HepG2 (cell line): Measurements from ENCODE around the gene KIF19. TPM values are rescaled to one million over a fixed set of nuclear protein-coding genes. Genes with fewer than 3 reads are reported as not detected.
A peak's percentile ranks its signal among the peaks of the same experiment; 100 is the strongest.

Source experiments
- ATAC-seq: fragments of 200-7000 bp; cut with Tn5 transposase; 3 replicates; pipeline ENCODE4 v1.9.1; 2020; ENCODE audit warnings: mild to moderate bottlenecking, moderate library complexity
- BruUV-seq: library from RNA; stranded (reverse); fragments of 400-500 nt; replicated peaks from 2 replicates; lab custom pipeline; 2021; lab: Mats Ljungman, UMichigan
- CTCF ChIA-PET: fragments of 300-600 bp; formaldehyde crosslinking; extraction: SDS; loops from one replicate; lab custom pipeline; 2021; ENCODE audit warnings: low total read pairs, inconsistent platforms, low intra/inter-chr PET ratio; lab: Yijun Ruan, JAX
- POLR2A ChIA-PET: fragments of 350-600 bp; sonication (Branson Sonifier 250); formaldehyde crosslinking; loops from one replicate; lab custom pipeline; 2020; ENCODE audit warnings: antibody characterized with exemption, inconsistent platforms; lab: Yijun Ruan, JAX
- DNase-seq: peaks from one replicate; pipeline ENCODE4 v3.0.0-alpha.2; 2015; ENCODE audit warnings: low spot score
- FAIRE-seq: peaks from 3 replicates; lab custom pipeline; 2011; peaks lifted over from hg19 to GRCh38; lab: Jason Lieb, UNC
- H2AFZ ChIP-seq: one replicate; pipeline ENCODE4 v1.6.1; 2011; ENCODE audit warnings: low read length, inconsistent platforms
- H3K27ac ChIP-seq: fragments of 300-600 bp; 3 replicates; pipeline ENCODE4 v1.8.0; 2011; ENCODE audit warnings: mixed run types, mild to moderate bottlenecking, mixed read lengths, low read length, inconsistent platforms; ENCODE audit not compliant: insufficient read depth; ENCODE audit errors: extremely low read length
- H3K27me3 ChIP-seq, 2 experiments: fragments of 200-600 bp in 1 of 2; 2 replicates in 1 of 2; 3 replicates in 1 of 2; pipeline versions ENCODE4 v1.6.0 to v1.8.0; 2011; ENCODE audit warnings: low read length in 2 of 2, mild to moderate bottlenecking in 2 of 2, moderate library complexity in 2 of 2, inconsistent platforms in 1 of 2; ENCODE audit not compliant: insufficient read depth in 2 of 2, control insufficient read depth in 1 of 2
- H3K36me3 ChIP-seq, 2 experiments: fragments of 200-600 bp in 1 of 2; replicated peaks in 1 of 2; 2 replicates in 1 of 2; 3 replicates in 1 of 2; pipeline versions ENCODE4 v1.5.1 to v1.8.0; 2011; ENCODE audit warnings: low read length in 2 of 2, inconsistent platforms in 1 of 2; ENCODE audit not compliant: insufficient read depth in 2 of 2, control insufficient read depth in 1 of 2
- H3K4me1 ChIP-seq: 2 replicates; pipeline ENCODE4 v1.5.1; 2012; ENCODE audit warnings: low read length, inconsistent platforms; ENCODE audit not compliant: insufficient read depth
- H3K4me2 ChIP-seq: 2 replicates; pipeline ENCODE4 v1.6.0; 2011; ENCODE audit warnings: low read depth, low read length, inconsistent platforms
- H3K4me3 ChIP-seq, 3 experiments: fragments of 200-600 bp in 1 of 3; sonication (generic), shearing (Covaris generic) in 1 of 3; replicated peaks in 1 of 3; 2 replicates each; pipeline ENCODE4 v1.5.1; 2011 to 2016; ENCODE audit warnings: low read length in 3 of 3, inconsistent platforms in 2 of 3, low read depth in 2 of 3, mild to moderate bottlenecking in 2 of 3, control low read depth in 1 of 3, mixed read lengths in 1 of 3; ENCODE audit not compliant: insufficient read depth in 1 of 3
- H3K79me2 ChIP-seq: one replicate; pipeline ENCODE4 v1.6.1; 2011; ENCODE audit warnings: low read length, inconsistent platforms; ENCODE audit not compliant: insufficient read depth
- H3K9ac ChIP-seq: 2 replicates; pipeline ENCODE4 v1.6.0; 2011; ENCODE audit warnings: mild to moderate bottlenecking, low read depth, low read length, inconsistent platforms; ENCODE audit not compliant: insufficient read depth
- H3K9me3 ChIP-seq: 2 replicates; pipeline ENCODE4 v1.5.1; 2012; ENCODE audit warnings: mild to moderate bottlenecking, low read length
- H4K20me1 ChIP-seq: 2 replicates; pipeline ENCODE4 v1.6.0; 2011; ENCODE audit warnings: inconsistent platforms, mild to moderate bottlenecking, low read length, moderate library complexity; ENCODE audit not compliant: insufficient read depth
- ATRX ChIP-seq: sonication (generic); formaldehyde crosslinking; IDR thresholded peaks from 2 replicates; pipeline ENCODE4 v1.4.0; 2020; ENCODE audit warnings: missing genetic modification reagents, borderline replicate concordance
- FOXC1 ChIP-seq: sonication (generic); formaldehyde crosslinking; IDR thresholded peaks from 2 replicates; pipeline ENCODE4 v1.8.0; 2022; ENCODE audit warnings: mild to moderate bottlenecking, missing genetic modification reagents, borderline replicate concordance
- MBNL3 ChIP-seq: fragments of 250-450 bp; sonication (Bioruptor Pico); conservative IDR thresholded peaks from 2 replicates; pipeline ENCODE4 v1.8.0; 2022; ENCODE audit warnings: mild to moderate bottlenecking, inconsistent platforms
- THYN1 ChIP-seq: sonication (generic); formaldehyde crosslinking; IDR thresholded peaks from 2 replicates; pipeline ENCODE4 v1.8.1; 2023; ENCODE audit warnings: low read depth, mild to moderate bottlenecking, moderate library complexity, missing genetic modification reagents, borderline replicate concordance
- YEATS2 ChIP-seq: sonication (generic); formaldehyde crosslinking; IDR thresholded peaks from 2 replicates; pipeline ENCODE4 v1.4.0; 2020; ENCODE audit warnings: missing genetic modification reagents, borderline replicate concordance
- ZBTB1 ChIP-seq: sonication (generic); formaldehyde crosslinking; IDR thresholded peaks from 2 replicates; pipeline ENCODE4 v1.4.0; 2020; ENCODE audit warnings: missing genetic modification reagents, borderline replicate concordance
- ZNF12 ChIP-seq: sonication (generic); formaldehyde crosslinking; IDR thresholded peaks from 2 replicates; pipeline ENCODE4 v1.5.0; 2020; ENCODE audit warnings: missing genetic modification reagents
- ZNF121 ChIP-seq: sonication (generic); formaldehyde crosslinking; IDR thresholded peaks from 2 replicates; pipeline ENCODE4 v1.5.0; 2020; ENCODE audit warnings: mild to moderate bottlenecking, missing genetic modification reagents
- ZNF180 ChIP-seq: sonication (generic); formaldehyde crosslinking; IDR thresholded peaks from 2 replicates; pipeline ENCODE4 v1.4.0; 2020; ENCODE audit warnings: low read depth, missing genetic modification reagents, borderline replicate concordance
- ZNF234 ChIP-seq: sonication (generic); formaldehyde crosslinking; conservative IDR thresholded peaks from 2 replicates; pipeline ENCODE4 v1.5.1; 2020; ENCODE audit warnings: mild to moderate bottlenecking, missing genetic modification reagents
- ZNF556 ChIP-seq: sonication (generic); formaldehyde crosslinking; IDR thresholded peaks from 2 replicates; pipeline ENCODE4 v1.4.0; 2020; ENCODE audit warnings: mild to moderate bottlenecking, missing genetic modification reagents, borderline replicate concordance
- ZNF614 ChIP-seq: IDR thresholded peaks from 2 replicates; pipeline ENCODE4 v1.6.1; 2018; ENCODE audit warnings: missing biosample characterization, missing genetic modification reagents, inconsistent platforms, borderline replicate concordance
- ZSCAN9 ChIP-seq: IDR thresholded peaks from 2 replicates; pipeline ENCODE4 v1.6.1; 2016; ENCODE audit warnings: borderline replicate concordance
- WGBS: methylation state at CpG from one replicate; pipeline ENCODE4 v1.1.6; 2017; ENCODE audit warnings: low lambda C conversion rate; 5-methylcytosine and 5-hydroxymethylcytosine counted together
- in situ Hi-C: cut with HindIII; loops from 2 replicates; pipeline ENCODE4 v1.10.0; 2017; ENCODE audit warnings: low pct_unique_long_range_greater_than_20kb; ENCODE audit not compliant: extremely low pct_ligation_motif_present
- intact Hi-C: fragments of 100-400 bp; cut with micrococcal nuclease; formaldehyde crosslinking; loops from one replicate; pipeline ENCODE4 v1.10.0; 2022; ENCODE audit not compliant: unreplicated experiment
- polyA plus RNA-seq, 8 experiments: library from polyadenylated mRNA; depleted of rRNA in 3 of 8; stranded (reverse) in 7 of 8; unstranded in 1 of 8; fragments of >200 nt; fragmentation: Illumina TruSeq in 4 of 8; extraction: Trizol in 4 of 8; gene quantifications; 2 replicates each; pipeline versions ENCODE4 v1.2.1 to v1.2.3, GENCODE V29; 2011 to 2016; ENCODE audit warnings: low read depth in 4 of 8, missing spikeins in 1 of 8, mixed read lengths in 1 of 8; ENCODE audit not compliant: insufficient read depth in 1 of 8
- total RNA-seq, 5 experiments: library from RNA; depleted of rRNA; stranded (reverse); fragments of >200 nt; fragmentation: Illumina TruSeq; extraction: Trizol; gene quantifications; 2 replicates each; pipeline ENCODE4 v1.2.3, GENCODE V29; 2016; ENCODE audit warnings: low read depth in 1 of 5
- TF ChIP-seq, protein P1 (sequence below): sonication (generic); formaldehyde crosslinking; IDR thresholded peaks from 2 replicates; pipeline ENCODE4 v1.5.1; 2020; ENCODE audit warnings: missing genetic modification reagents, mild to moderate bottlenecking, borderline replicate concordance

KIF19 gene
- total and polyA plus RNA-seq, 2 of the 13 experiments (the other 11 are each of a cell fraction or from before 2014, with no cell fraction given): not detected

DNA sequence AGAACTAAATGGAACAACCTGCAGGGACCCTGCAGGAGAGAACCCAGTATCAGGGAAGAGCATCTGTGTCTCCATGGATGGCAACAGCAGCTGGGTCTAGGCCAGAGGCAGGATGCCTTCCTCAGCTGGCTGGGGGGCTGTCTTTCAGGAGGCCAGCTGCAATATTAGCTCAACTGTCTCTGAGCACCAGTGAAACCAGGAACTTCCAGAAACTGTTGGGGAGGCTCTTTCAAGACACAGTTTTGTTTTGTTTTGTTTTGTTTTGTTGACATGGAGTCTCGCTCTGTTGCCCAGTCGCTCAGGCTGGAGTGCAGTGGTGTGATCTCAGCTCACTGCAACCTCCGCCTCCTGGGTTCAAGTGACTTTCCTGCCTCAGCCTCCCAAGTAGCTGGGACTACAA lies 48.8 kb downstream of the KIF19 start:
- no peak overlapping the region for H3K4me2 ChIP-seq
- H3K9ac ChIP-seq: no peak overlapping the region
- H4K20me1 ChIP-seq: no peaks in the 10 kb centered on the region
- no peak overlapping the region for H3K27ac ChIP-seq
- FAIRE-seq (no peak), DNase-seq (no peak), ATAC-seq (no peak)
- H3K27me3 ChIP-seq: peaks cover 1 to 22% of the 10 kb centered on the region in 2 experiments; a peak in 3 of 5 replicates
- ChIA-PET CTCF (no interaction called here), POLR2A (interaction anchor here (1.6 kb wide), 1 partner anchor 43 kb away, joined by 7 read pairs; no protein-coding TSS in a partner anchor)
- in situ Hi-C loops: loop anchor here (5.0 kb wide), 1 partner anchor 82 kb away; no protein-coding TSS in a partner anchor
- no peak overlapping the region for H2AFZ ChIP-seq
- no peak overlapping the region for H3K4me3 ChIP-seq
- H3K9me3 ChIP-seq: no peaks in the 10 kb centered on the region
- intact Hi-C loops: loop anchor here (1.0 kb wide), 1 partner anchor 82 kb away; no protein-coding TSS in a partner anchor
- H3K4me1 ChIP-seq: peaks cover 26% of the 10 kb centered on the region
- 70% methylated on average over 3 of the region's 3 CpGs for WGBS
- no peak for TF ChIP-seq ZNF180 (CRISPR knock-in tag)
- peak; percentile 65; the same call in 1 of the 2 replicates for TF ChIP-seq ZNF121 (CRISPR knock-in tag)
- no peak for TF ChIP-seq ZNF556 (CRISPR knock-in tag)
- TF ChIP-seq FOXC1 (CRISPR knock-in tag): no peak
- no peaks in the 10 kb centered on the region for H3K79me2 ChIP-seq
- no peaks in the 10 kb centered on the region for H3K36me3 ChIP-seq
- no TSS peak for BruUV-seq

DNA sequence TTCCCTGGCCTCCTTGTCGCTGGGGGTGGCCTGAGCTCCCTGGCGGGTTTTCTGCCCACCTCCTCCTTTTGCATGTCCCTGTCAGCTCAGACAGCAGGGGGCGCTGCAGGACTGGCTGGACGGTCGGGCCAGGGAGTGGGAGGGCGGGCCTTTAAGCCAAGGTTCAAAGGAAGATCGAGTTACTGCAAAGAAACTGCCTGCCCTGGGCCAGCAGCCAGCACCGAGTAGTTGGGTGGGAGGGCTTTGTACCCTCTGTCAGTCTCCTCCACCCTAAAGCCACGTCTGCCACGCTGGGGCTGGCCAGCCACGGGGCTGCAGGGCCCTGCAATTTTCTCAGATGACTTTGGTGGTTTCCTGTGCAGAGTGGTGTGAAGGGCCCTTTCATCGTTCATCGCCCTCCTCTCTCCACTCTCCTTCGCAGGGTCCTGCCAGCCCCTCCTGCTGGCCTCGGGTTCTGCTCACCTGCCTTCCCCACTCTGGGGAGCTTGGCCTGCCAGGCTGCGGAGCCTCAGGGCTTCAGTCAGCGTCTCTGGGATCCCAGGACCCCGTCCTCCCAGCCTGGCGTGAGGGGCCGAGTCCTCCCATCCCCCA lies 53.6 kb downstream of the KIF19 start:
- Histone ChIP-seq H3K4me3 (peak overlapping the region in 1 of 3 experiments; percentile 34; a peak in 1 of 6 replicates), H3K36me3 (no peaks in the 10 kb centered on the region), H3K4me1 (peaks cover 27% of the 10 kb centered on the region), H3K79me2 (no peaks in the 10 kb centered on the region), H3K27ac (no peak overlapping the region), H3K9me3 (no peaks in the 10 kb centered on the region), H2AFZ (no peak overlapping the region), H3K4me2 (peak overlapping the region; percentile 52), H3K9ac (no peak overlapping the region), H3K27me3 (0 out of 5 replicates have a peak, but pooled peaks cover 0 to 12% of the 10 kb centered on the region in 2 experiments), H4K20me1 (no peaks in the 10 kb centered on the region)
- intact Hi-C loops: loop anchor here (1.0 kb wide), 2 partner anchors 78 to 114 kb away; no protein-coding TSS in a partner anchor
- ChIA-PET POLR2A (interaction anchor here (0.6 to 2.0 kb wide), 5 partner anchors 52 to 98 kb away, joined by 3 to 18 read pairs (median 4); no protein-coding TSS in a partner anchor), CTCF (interaction anchor here (1.1 to 5.0 kb wide), 8 partner anchors 12 to 222 kb away, joined by 3 to 141 read pairs (median 7); partner anchors contain the start of gene GPR142)
- in situ Hi-C loops: loop anchor here (5.0 kb wide), 1 partner anchor 78 kb away; no protein-coding TSS in a partner anchor
- no TSS peak for BruUV-seq
- peak; percentile 94 for ATAC-seq
- whole genome bisulfite sequencing: 35% methylated on average over 18 of the region's 20 CpGs
- peak; percentile 81 for DNase-seq
- peak; percentile 80 for FAIRE-seq
- TF ChIP-seq MBNL3 (CRISPR knock-in tag) (no peak), ATRX (CRISPR knock-in tag) (no peak), ZSCAN9 (0 out of 2 replicates have a peak, but pooled peaks have one; percentile 45), YEATS2 (CRISPR knock-in tag) (peak; percentile 54; the same call in 1 of the 2 replicates), THYN1 (no peak), ZBTB1 (CRISPR knock-in tag) (no peak), ZNF12 (CRISPR knock-in tag) (no peak; the same call in 1 of the 2 replicates), ZNF234 (CRISPR knock-in tag) (no peak), ZNF614 (no peak)
- TF ChIP-seq, protein P1, sequence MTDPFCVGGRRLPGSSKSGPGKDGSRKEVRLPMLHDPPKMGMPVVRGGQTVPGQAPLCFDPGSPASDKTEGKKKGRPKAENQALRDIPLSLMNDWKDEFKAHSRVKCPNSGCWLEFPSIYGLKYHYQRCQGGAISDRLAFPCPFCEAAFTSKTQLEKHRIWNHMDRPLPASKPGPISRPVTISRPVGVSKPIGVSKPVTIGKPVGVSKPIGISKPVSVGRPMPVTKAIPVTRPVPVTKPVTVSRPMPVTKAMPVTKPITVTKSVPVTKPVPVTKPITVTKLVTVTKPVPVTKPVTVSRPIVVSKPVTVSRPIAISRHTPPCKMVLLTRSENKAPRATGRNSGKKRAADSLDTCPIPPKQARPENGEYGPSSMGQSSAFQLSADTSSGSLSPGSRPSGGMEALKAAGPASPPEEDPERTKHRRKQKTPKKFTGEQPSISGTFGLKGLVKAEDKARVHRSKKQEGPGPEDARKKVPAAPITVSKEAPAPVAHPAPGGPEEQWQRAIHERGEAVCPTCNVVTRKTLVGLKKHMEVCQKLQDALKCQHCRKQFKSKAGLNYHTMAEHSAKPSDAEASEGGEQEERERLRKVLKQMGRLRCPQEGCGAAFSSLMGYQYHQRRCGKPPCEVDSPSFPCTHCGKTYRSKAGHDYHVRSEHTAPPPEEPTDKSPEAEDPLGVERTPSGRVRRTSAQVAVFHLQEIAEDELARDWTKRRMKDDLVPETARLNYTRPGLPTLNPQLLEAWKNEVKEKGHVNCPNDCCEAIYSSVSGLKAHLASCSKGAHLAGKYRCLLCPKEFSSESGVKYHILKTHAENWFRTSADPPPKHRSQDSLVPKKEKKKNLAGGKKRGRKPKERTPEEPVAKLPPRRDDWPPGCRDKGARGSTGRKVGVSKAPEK (CRISPR knock-in tag): no peak
